ENCODE data around the gene GID4.

- TF ChIP-seq EP300 (IDR thresholded peaks at IDR 0.05) (no peak), POLR2A (IDR thresholded peaks at IDR 0.05) (no peak)
- TF ChIP-seq, protein P1, sequence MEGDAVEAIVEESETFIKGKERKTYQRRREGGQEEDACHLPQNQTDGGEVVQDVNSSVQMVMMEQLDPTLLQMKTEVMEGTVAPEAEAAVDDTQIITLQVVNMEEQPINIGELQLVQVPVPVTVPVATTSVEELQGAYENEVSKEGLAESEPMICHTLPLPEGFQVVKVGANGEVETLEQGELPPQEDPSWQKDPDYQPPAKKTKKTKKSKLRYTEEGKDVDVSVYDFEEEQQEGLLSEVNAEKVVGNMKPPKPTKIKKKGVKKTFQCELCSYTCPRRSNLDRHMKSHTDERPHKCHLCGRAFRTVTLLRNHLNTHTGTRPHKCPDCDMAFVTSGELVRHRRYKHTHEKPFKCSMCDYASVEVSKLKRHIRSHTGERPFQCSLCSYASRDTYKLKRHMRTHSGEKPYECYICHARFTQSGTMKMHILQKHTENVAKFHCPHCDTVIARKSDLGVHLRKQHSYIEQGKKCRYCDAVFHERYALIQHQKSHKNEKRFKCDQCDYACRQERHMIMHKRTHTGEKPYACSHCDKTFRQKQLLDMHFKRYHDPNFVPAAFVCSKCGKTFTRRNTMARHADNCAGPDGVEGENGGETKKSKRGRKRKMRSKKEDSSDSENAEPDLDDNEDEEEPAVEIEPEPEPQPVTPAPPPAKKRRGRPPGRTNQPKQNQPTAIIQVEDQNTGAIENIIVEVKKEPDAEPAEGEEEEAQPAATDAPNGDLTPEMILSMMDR (IDR thresholded peaks at IDR 0.05): no peak
Measured at GRCh38 chr17:18039535-18040260, 490 bp downstream of the GID4 start.
